IgD-negative memory B cell (primary cell): Measurements from ENCODE around the gene DYNC1H1. TPM values are rescaled to one million over a fixed set of nuclear protein-coding genes. Genes with fewer than 3 reads are reported as not detected.
"Not testable (repeated sequence)": the region's sequence is repeated elsewhere in the genome, so short reads cannot be mapped to it uniquely, and the experiment has no call there.

Experiments used
- H3K27ac Mint-ChIP-seq, 3 donors: one replicate each; pipeline ENCODE4 v1.8.0; 2020 to 2022; ENCODE audit warnings: mild to moderate bottlenecking in 3 of 3, mixed read lengths in 3 of 3, moderate library complexity in 1 of 3
- H3K27me3 Mint-ChIP-seq: one replicate; pipeline ENCODE4 v1.8.0; 2021; ENCODE audit warnings: mixed read lengths
- H3K36me3 Mint-ChIP-seq: one replicate; pipeline ENCODE4 v1.8.0; 2020; ENCODE audit warnings: mild to moderate bottlenecking, mixed read lengths
- H3K4me1 Mint-ChIP-seq, 3 donors: one replicate each; pipeline ENCODE4 v1.8.0; 2020 to 2022; ENCODE audit warnings: mixed read lengths in 3 of 3, mild to moderate bottlenecking in 1 of 3
- H3K4me3 Mint-ChIP-seq, 4 donors: one replicate each; pipeline ENCODE4 v1.8.0; 2020 to 2022; ENCODE audit warnings: mild to moderate bottlenecking in 4 of 4, mixed read lengths in 4 of 4, moderate library complexity in 3 of 4
- H3K9me3 Mint-ChIP-seq, 3 donors: one replicate each; pipeline ENCODE4 v1.8.0; 2020 to 2021; ENCODE audit warnings: mixed read lengths in 3 of 3, mild to moderate bottlenecking in 1 of 3
- polyA plus RNA-seq: library from polyadenylated mRNA; unstranded; fragments of 300-500 nt; fragmentation: Illumina TruSeq; gene quantifications from one replicate; pipeline ENCODE4 v1.2.3, GENCODE V29; 2021

Gene DYNC1H1
- polyA plus RNA-seq, 1 donor from 2014 or later, result 54.4 TPM

DNA sequence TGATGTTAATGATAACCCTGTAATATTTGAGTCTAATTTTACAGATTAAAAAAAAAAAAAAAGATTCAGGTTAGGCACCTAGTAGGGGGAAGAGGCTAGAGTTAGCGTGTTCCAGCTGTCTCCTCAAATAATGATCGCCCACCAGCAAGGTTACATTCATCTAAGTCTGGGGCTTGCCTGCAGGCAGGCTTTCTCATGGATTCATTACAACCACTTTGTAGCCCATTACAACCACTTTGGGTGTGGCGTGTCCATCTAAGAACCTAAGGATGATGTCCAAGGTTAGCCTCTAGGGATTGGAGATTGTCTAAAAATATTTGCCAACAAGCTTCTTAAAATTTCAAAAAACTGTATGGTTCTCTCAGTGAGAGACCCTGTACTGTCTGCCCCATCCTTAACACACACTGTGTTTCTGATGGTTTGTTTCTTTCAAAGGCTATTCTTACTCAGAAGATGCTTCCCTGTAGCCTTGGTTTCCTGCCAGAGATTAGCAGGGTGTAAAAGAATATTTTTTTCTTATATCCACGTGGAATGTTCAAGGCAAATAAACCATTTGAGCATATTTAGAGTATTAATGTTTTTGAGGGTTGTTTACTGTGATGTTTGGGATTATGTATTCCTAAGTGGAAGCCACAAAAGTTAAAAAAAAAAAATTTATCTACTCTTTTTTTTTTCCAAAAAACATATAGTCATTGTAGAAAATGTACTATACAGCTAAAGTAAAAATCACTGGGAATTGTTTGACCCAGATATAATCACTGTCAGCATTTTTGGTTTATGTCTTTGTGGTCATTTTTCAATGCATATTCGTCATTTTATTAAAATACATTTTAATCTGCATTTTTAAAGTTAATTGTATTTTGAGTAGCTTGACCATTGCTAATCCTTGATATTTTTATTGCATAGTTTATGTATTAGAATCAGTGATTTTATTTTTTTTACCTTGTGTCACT is 1.7 kb downstream of the DYNC1H1 start:
- Mint-ChIP-seq H3K4me1 (peaks cover 35 to 41% (median 37%) of the 10 kb centered on the region in 3 donors), H3K27ac (peak overlapping the region; percentile 51 to 85 (median 73)), H3K36me3 (no peaks in the 10 kb centered on the region), H3K9me3 (no peaks in the 10 kb centered on the region), H3K27me3 (no peaks in the 10 kb centered on the region), H3K4me3 (peak overlapping the region; percentile 88 to 96 (median 96))

DNA sequence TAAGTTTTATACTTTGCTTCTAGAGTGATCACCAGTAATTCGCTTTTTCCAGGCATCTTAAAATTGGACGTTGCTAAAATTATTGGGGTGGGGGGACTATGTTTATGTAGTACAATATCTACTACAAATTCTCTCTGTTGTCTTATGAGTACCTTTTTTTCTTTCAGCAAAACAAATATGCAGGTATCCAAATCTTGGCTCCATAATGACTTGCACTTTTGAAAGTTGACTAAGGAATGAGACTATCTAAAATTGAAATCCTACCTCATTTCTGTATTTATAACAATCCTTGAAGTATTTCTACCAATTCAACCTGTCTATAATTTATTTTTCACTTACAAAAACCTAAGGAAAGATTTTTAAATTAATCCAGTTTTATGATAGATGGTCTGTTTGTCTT is 2.4 kb downstream of the DYNC1H1 start:
- peak overlapping the region in 1 of 3 donors; percentile 51 for H3K27ac Mint-ChIP-seq
- H3K4me1 Mint-ChIP-seq, result peaks cover 33 to 37% (median 35%) of the 10 kb centered on the region in 3 donors
- no peaks in the 10 kb centered on the region for H3K36me3 Mint-ChIP-seq
- peak overlapping the region in 1 of 4 donors; percentile 75 for H3K4me3 Mint-ChIP-seq
- H3K27me3 Mint-ChIP-seq, result no peaks in the 10 kb centered on the region
- no peaks in the 10 kb centered on the region for H3K9me3 Mint-ChIP-seq

DNA sequence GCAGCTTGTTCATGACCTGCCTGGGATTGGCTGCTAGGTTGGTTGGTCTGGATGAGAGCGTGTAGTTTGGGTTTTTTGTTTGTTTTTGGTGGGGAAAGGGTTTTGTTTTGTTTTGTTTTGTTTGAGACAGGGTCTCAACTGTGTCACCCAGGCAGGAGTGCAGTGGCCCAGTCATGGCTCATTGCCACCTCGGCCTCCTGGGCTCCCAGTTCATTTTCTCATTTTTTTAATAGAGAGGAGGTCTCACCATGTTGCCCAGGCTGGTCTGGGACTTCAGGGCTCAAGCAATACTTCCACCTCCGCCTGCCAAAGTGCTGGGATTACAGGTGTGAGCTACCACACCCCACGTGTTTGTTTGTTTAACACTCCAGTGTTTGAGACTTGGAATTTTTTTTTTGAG is 3.8 kb downstream of the DYNC1H1 start:
- Mint-ChIP-seq H3K4me1 (peaks cover 37 to 42% (median 38%) of the 10 kb centered on the region in 3 donors), H3K4me3 (peak overlapping the region in 2 of 4 donors; percentile 6 to 17), H3K36me3 (no peaks in the 10 kb centered on the region), H3K27ac (peak overlapping the region in 1 of 3 donors; percentile 51), H3K27me3 (no peaks in the 10 kb centered on the region), H3K9me3 (no peaks in the 10 kb centered on the region)

DNA sequence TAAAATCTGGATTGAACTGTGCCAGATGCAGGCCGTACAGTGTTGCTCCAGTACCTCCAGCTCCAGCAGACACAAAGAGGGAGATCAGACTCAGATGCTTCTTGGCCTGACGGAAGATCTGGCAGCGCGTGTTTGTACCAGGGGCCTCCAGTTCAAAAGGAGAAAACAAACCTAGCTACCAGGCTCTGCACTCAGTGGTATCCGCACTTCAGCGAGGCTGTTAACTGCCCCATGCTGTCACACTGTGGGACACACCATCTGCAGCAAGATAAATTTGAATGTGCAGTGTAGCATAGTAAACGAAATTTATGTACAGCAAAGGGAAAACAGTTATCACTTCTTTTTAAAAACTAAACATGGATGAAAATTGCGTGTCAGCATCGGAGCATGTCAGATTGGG is 5.1 kb downstream of the DYNC1H1 start:
- Mint-ChIP-seq H3K4me3 (peak overlapping the region in 3 of 4 donors; percentile 26 to 72 (median 48)), H3K27ac (peak overlapping the region in 2 of 3 donors; percentile 64 to 74), H3K4me1 (peaks cover 33 to 38% (median 36%) of the 10 kb centered on the region in 3 donors), H3K9me3 (no peaks in the 10 kb centered on the region), H3K27me3 (no peaks in the 10 kb centered on the region), H3K36me3 (no peaks in the 10 kb centered on the region)

DNA sequence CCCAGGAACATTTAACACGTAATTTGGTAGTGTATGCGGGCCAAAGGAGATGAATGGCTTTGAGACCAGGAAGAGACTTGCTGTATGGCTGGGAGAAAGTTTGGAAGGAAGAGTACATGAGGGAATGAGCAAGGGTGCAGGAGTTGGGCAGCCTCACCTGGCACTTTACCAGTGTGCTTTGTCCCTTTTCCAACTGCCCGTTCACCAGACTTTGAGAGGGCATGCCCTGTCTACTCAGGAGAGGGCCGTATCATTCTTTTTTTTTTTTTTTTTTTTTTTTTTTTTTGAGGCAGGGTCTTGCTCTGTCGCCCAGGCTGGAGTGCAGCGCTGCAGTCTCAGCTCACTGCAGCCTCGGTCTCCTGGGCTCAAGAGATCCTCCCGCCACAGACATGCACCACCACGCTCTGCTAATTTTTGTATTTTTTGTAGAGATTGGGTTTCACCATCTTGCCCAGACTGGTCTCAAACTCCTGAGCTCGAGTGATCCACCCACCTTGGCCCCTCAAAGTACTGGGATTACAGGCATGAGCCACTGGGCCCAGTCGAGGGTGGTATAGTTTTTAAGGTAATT is 6.5 kb downstream of the DYNC1H1 start:
- H3K4me1 Mint-ChIP-seq, result peaks cover 27 to 34% (median 31%) of the 10 kb centered on the region in 3 donors
- peak overlapping the region in 1 of 3 donors; percentile 94 for H3K27ac Mint-ChIP-seq
- peak overlapping the region in 2 of 4 donors; percentile 65 to 68 for H3K4me3 Mint-ChIP-seq
- H3K36me3 Mint-ChIP-seq, result no peaks in the 10 kb centered on the region
- H3K9me3 Mint-ChIP-seq, result no peaks in the 10 kb centered on the region
- H3K27me3 Mint-ChIP-seq, result no peaks in the 10 kb centered on the region

DNA sequence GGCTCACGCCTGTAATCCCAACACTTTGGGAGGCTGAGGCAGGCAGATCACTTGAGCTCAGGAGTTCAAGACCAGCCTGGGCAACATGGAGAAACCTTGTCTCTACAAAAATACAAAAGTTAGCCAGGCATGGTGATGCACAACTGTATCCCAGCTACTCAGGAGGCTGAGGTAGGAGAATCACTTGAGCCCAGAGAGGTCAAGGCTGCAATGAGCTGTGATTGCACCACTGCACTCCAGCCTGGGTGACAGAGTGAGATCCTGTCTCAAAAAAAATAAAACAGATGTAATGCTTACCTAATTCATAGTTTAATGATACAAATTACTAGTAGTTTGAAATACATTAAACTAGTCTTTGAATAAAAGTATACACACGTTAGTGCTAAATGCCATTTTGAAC is 7.1 kb downstream of the DYNC1H1 start:
- not testable (repeated sequence) for H3K27me3 Mint-ChIP-seq, H3K9me3 Mint-ChIP-seq, H3K27ac Mint-ChIP-seq, H3K4me3 Mint-ChIP-seq, H3K36me3 Mint-ChIP-seq
- peaks cover 25 to 31% (median 28%) of the 10 kb centered on the region in 3 donors for H3K4me1 Mint-ChIP-seq

DNA sequence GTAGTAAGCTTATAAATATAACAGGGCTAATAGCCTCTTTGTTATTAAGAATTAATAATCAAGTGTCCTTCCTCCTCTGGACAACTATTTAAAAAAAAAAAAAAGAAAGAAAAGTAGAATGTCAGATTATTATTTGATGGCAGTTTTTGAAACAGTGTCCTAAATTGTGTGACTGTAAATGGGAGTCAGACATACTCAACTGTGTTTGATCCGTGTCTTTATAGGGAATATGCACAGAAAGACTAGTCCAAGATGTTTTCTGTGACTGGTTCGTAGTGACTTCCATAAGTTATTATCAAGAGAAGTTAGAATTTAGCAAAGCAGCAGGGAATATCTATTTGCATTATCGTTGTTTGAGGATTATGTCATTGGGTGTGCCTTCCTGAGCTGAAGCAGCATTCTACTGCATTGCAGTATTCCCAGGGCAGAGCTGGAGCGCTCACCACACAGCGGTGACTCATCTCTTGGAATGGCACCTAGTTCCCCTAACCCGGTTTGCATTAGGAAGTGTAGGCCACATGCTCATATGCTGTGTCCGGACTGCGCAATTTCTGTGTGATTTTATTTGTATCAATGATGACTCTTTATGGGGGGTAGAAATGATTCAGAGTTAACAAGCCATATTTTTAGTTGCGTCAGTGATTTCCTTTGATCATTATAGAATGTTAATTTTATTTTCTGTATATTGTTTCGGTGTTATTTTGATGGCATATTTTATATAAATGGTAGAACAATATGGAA is 7.9 kb downstream of the DYNC1H1 start:
- Mint-ChIP-seq H3K4me3 (no peak overlapping the region), H3K27me3 (no peaks in the 10 kb centered on the region), H3K4me1 (peaks cover 20 to 27% (median 25%) of the 10 kb centered on the region in 3 donors), H3K27ac (no peak overlapping the region), H3K9me3 (no peaks in the 10 kb centered on the region), H3K36me3 (no peaks in the 10 kb centered on the region)

DNA sequence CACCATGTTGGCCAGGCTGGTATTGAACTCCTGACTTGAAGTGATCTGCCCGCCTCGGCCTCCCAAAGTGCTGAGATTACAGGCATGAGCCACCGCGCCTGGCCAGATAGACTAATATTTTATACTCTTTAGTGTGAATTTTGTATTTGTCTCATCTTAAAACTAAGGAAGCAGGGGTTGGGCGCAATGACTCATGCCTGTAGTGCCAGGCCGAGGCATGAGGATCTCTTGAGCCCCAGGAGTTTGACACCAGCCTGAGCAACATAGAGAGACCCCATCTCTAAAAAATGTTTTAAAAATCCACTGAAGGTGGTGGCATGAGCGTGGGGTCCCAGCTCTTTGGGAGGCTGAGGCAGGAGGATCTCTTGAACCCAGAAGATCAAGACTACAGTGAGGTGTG is 9.0 kb downstream of the DYNC1H1 start:
- Mint-ChIP-seq H3K4me1 (peaks cover 16 to 21% (median 18%) of the 10 kb centered on the region in 3 donors), H3K36me3 (no peaks in the 10 kb centered on the region), H3K9me3 (no peaks in the 10 kb centered on the region), H3K4me3 (no peak overlapping the region), H3K27ac (no peak overlapping the region), H3K27me3 (no peaks in the 10 kb centered on the region)

DNA sequence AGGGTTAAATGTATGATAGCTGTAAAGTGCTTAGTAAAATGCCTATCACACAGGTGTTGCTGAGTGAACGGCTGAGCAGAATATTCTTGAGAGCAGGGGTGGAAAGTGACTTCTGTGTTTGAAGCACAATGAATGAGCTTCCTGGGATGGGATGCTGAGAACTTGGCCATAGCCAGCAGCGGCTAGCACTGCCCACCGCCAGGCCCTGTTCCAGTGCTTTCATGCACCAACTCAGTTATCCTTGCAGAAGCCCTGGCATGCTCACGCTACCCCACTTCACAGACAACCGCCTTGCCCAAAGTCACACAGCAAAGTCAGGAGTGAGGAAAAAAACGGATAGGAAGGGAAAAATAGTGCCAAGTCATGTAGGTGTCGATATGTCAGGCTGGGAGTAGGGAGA is 10.9 kb downstream of the DYNC1H1 start:
- H3K36me3 Mint-ChIP-seq, result peaks cover 6% of the 10 kb centered on the region
- H3K4me1 Mint-ChIP-seq, result peaks cover 11 to 14% (median 13%) of the 10 kb centered on the region in 3 donors
- H3K9me3 Mint-ChIP-seq, result no peaks in the 10 kb centered on the region
- H3K27me3 Mint-ChIP-seq, result no peaks in the 10 kb centered on the region
- no peak overlapping the region for H3K27ac Mint-ChIP-seq
- H3K4me3 Mint-ChIP-seq, result no peak overlapping the region

DNA sequence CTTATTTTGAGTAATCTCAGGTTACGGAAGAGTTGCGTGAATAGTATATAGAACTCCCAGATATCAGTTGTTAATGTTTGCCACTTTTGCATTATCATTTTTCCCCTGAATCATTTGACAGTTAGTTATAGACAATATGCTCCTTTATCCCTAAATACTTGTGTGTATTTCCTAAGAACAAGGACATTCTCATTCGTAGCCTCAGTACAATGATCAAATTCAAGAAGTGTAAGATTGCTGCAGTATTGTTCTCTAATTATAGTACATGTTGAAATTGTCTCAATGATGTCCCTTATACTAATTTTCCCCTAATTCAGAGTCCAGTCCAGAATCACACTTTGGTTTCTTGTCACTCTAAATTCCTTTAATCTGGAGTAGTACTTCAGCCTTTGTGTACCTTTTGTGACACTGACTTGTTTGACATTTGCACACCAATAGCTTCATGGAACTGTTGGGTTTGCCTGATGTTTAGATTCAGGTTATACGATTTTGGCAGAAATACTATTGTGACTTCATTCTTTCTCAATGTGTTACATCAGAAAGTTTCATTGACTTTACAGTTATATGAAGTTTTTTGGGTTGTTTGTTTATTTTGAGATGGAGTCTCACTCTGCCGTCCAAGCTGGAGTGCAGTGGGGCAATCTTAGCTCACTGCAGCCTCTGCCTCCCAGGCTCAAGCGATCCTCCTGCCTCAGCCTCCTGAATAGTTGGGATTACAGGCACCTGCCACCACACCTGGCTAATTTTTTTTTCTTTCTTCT is 13.1 kb downstream of the DYNC1H1 start:
- Mint-ChIP-seq H3K36me3 (peaks cover 8% of the 10 kb centered on the region), H3K4me3 (no peak overlapping the region), H3K27me3 (no peaks in the 10 kb centered on the region), H3K4me1 (peaks cover 8 to 12% (median 10%) of the 10 kb centered on the region in 3 donors), H3K9me3 (no peaks in the 10 kb centered on the region), H3K27ac (no peak overlapping the region)

DNA sequence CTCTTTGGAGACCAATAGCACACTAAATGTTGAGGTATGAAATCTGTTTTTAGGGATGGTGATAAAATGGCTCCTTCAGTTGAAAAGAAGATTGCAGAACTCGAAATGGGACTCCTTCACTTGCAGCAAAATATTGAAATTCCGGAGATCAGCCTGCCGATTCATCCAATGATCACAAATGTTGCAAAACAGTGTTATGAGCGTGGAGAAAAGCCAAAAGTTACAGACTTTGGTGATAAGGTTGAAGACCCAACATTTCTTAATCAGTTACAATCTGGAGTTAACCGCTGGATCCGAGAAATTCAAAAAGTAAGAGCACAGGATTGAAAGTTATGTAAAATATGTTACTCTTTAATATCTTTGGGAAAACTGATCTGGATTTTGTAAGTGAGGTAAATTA is 15.3 kb downstream of the DYNC1H1 start:
- H3K4me1 Mint-ChIP-seq, result peaks cover 6 to 18% (median 8%) of the 10 kb centered on the region in 3 donors
- no peak overlapping the region for H3K27ac Mint-ChIP-seq
- peaks cover 11% of the 10 kb centered on the region for H3K36me3 Mint-ChIP-seq
- H3K9me3 Mint-ChIP-seq, result no peaks in the 10 kb centered on the region
- H3K4me3 Mint-ChIP-seq, result no peak overlapping the region
- H3K27me3 Mint-ChIP-seq, result no peaks in the 10 kb centered on the region

DNA sequence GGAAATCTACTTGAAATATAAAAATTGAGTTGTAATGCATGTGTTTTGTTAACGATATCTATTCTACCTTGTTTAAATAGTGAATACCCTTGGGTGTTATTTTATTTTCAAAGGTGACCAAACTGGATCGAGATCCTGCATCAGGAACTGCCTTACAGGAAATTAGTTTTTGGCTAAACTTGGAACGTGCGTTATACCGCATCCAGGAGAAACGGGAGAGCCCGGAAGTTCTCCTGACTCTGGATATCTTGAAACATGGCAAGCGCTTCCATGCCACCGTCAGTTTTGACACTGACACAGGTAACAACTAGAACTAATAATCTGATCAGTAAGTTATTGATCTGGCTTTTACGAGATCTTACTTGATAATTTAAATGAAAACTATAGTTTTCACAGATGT is 15.9 kb downstream of the DYNC1H1 start:
- Mint-ChIP-seq H3K4me1 (peaks cover 6 to 18% (median 8%) of the 10 kb centered on the region in 3 donors), H3K27ac (peak overlapping the region in 1 of 3 donors; percentile 10), H3K4me3 (no peak overlapping the region), H3K27me3 (no peaks in the 10 kb centered on the region), H3K9me3 (no peaks in the 10 kb centered on the region), H3K36me3 (peaks cover 11% of the 10 kb centered on the region)

DNA sequence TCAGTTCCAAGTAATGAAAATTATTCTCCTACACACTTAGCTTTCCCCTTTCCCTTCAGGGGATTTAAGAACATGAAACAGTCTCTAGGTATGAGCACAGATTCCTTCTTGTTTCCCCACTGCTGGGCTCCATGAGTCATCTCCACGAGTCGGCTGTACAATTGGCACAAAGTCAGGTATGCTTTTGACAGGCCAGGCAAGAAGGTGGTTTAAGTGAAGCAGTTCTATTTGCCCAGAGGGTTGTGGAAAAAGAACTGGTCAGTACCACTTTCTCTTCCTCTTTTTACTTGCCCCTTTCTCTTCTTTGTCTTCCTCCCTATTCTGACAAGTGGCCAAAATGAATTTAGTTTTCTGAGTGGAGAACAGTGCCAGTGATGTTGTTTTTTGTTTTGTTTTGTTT is 16.3 kb downstream of the DYNC1H1 start:
- peaks cover 6 to 18% (median 8%) of the 10 kb centered on the region in 3 donors for H3K4me1 Mint-ChIP-seq
- no peaks in the 10 kb centered on the region for H3K27me3 Mint-ChIP-seq
- H3K4me3 Mint-ChIP-seq, result no peak overlapping the region
- peak overlapping the region in 1 of 3 donors; percentile 72 for H3K27ac Mint-ChIP-seq
- no peaks in the 10 kb centered on the region for H3K9me3 Mint-ChIP-seq
- H3K36me3 Mint-ChIP-seq, result peaks cover 11% of the 10 kb centered on the region

DNA sequence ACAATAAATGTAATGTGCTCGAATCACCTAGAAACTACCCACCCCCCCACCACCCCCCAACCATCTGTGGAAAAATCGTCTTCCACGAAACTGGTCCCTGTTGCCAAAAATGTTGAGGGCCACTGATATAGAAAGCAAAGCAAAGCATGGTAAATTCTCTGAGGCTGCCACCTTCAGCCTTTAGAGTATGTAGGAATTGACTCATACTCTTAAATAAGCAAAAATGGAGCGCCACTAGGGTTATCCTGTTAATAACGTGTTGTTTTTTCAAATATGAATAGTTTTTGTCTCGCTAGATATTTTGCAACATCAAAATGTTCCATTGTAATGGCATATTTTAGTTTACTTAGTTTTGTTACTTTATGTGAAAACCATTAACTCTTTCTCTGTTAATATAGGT is 18.2 kb downstream of the DYNC1H1 start:
- Mint-ChIP-seq H3K4me1 (peaks cover 6 to 18% (median 8%) of the 10 kb centered on the region in 3 donors), H3K36me3 (peaks cover 11% of the 10 kb centered on the region), H3K4me3 (no peak overlapping the region), H3K27ac (no peak overlapping the region), H3K27me3 (no peaks in the 10 kb centered on the region), H3K9me3 (no peaks in the 10 kb centered on the region)
